Stimulated activated CD8-positive, alpha-beta memory T cell treated with anti-CD3 and anti-CD28 coated beads, Interleukin-4, amount 100 ng/mL, for 24 hours (primary cell): Measurements from ENCODE around the gene INTS3.
"Not testable (repeated sequence)": the region's sequence is repeated elsewhere in the genome, so short reads cannot be mapped to it uniquely, and the experiment has no call there.

Source experiments
- DNase-seq: peaks from one replicate; pipeline ENCODE4 v3.0.0-alpha.2; 2020; ENCODE audit warnings: low read depth

INTS3 gene

DNA sequence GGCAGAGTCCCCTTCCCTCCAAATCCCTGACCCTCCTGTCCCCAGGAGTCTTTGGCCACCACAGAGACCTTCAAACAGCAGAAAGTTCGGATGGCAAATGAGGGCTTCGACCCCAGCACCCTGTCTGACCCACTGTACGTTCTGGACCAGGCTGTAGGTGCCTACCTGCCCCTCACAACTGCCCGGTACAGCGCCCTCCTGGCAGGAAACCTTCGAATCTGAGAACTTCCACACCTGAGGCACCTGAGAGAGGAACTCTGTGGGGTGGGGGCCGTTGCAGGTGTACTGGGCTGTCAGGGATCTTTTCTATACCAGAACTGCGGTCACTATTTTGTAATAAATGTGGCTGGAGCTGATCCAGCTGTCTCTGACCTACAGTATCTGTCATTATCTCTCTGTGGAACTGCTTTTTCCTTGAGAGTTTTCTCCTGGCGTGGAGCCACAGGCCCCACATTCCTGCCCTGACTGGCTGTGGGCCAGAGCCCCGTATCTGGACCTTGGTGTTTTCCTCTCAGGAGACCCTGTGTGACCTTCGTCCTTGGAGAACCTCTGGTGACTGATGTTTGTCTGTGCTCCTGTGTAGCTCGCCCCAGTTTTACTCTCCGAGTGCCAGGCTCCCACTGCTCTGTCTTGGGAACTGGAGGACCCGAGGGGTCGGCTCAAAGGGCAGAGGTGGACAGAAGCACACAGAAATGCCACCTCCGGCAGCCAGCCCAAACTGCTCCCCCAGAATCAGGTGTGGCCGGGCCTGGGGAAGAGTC is 52.1 kb downstream of the INTS3 start:
- no peak for DNase-seq

DNA sequence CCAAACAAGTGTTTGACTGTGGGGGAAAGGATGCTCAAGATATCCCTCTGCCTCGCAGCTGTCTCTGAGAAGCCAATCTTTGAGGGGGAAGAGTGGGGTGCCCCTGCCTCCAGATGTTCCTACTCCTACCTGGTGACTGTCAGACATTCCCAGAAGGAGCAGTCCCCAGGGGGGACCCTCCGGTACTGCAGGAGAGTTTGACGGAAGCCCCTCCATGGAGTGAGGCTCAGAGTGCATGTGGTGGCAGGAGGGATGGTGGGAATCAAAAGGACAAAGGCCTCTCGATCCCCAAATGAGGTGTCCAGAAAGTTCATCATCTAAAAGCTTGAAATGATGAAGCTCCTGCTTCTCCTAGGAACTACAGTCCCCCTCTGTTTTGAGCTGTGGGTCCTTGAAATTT is 52.7 kb downstream of the INTS3 start:
- DNase-seq: no peak

DNA sequence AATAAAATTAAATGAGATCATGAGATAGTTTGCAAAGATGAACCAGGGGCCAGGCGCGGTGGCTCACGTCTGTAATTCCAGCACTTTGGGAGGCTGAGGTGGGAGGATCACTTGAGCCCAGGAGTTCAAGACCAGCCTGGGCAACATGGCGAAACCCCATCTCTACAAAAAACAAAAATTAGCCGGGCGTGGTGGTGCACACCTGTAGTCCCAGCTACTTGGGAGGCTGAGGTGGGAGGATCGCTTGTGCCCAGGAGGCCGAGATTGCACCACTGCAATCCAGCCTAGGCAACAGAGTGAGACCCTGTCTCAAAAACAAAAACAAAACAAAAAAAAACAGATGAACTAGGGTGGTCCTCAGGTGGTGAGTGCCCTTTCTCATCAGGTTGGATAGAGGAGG is 54.8 kb downstream of the INTS3 start:
- DNase-seq: not testable (repeated sequence)

DNA sequence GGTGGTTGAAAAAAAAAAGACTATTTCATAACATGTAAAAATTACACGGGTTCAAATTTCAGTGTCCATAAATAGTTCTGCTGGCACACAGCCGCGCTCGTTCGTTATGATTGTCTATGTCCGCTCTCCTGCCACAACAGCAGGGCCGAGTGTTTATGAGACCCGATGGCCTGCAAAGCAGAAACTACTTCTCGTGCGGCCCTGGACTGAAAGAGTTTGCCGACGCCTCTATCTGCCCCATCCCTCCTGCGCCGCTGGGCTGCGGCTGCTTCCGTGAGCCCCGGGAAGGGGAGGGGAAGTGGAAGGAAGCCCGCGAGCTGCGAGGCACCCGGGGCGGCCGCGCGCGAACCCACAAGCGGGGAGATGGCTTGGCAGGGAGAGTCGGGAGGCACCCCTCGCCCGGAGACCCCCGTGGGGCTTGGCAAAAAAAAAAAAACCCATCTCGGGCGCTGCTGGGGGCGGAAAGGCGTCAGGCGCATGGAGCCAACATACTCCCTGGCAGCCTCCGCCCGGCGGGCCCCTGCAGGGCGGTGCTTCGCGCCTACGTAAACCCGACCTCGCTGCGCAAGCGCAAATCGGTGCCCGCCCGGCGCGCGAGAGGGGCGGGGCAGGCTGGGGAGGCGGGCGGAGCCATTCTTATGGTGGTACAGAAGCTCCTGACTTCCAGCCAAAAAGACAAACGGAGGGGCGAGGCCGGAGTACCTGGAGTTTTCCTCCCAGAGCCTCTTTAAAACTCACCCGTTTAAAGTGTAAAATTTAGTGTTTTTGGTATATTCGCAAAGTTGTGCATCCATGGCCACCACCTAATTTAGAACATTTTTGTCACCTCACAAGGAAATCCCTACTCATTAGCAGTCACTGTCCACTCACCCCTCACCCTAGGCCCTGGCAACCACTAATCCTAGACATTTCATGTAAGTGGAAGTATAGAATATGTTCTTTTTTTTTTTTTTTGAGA is 55.7 kb downstream of the INTS3 start:
- peak; percentile 87 for DNase-seq

DNA sequence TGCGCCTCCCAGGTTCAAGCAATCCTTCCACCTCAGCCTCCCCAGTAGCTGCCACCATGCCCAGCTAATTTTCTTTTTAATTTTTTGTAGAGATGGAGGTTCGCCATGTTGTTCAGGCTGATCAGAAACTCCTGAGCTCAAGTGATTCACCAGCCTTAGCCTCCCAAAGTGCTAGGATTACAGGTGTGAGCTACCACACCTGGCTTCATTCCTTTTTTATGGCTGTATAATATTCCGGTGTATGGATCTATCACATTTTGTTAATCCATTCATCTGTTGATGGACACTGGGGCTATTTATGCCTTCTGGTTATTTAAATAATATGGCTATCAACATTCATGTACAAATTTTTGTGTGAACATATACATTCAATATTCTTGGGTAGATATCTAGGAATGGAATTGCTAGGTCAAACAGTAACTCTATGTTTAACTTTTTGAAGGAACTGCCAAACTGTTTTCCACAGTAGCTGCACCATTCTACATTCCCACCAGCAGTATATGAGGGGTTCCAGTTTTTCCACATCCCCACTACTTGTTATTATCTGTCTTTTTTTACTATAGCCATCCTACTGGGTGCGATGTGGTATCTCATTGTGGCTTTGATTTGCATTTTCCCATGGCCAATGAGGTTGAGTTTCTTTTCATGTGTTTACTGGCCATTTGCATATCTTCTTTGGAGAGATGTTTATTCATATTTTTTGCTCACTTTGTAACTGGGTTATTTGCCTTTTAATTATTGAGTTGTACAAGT is 58.4 kb downstream of the INTS3 start:
- no peak for DNase-seq

DNA sequence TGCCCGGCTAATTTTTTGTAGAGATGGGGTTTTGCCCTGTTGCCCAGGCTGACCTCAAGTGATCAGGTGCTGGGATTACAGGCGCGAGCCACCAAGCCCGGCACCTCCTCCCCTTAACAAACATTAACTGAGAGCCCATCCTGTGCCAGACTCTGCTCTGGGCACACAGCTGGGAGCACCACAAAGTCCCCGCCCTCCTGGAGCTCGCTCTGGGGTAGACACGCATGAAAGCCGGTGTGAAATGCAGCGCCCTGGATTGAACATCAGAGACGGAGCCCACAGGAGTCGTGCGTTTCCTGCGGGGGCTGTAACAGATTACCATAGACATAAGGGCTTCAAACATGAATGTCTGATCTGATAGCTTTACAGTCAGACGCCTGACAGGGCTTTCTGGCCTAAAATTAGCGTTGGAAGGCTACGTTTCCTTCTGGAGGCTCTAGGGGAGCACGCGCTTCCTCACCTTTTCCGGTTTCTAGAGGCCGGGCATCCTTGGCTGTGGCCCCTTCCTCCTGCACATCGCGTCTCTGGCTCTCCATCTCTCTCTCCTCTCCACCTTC is 61.7 kb downstream of the INTS3 start:
- no peak for DNase-seq

DNA sequence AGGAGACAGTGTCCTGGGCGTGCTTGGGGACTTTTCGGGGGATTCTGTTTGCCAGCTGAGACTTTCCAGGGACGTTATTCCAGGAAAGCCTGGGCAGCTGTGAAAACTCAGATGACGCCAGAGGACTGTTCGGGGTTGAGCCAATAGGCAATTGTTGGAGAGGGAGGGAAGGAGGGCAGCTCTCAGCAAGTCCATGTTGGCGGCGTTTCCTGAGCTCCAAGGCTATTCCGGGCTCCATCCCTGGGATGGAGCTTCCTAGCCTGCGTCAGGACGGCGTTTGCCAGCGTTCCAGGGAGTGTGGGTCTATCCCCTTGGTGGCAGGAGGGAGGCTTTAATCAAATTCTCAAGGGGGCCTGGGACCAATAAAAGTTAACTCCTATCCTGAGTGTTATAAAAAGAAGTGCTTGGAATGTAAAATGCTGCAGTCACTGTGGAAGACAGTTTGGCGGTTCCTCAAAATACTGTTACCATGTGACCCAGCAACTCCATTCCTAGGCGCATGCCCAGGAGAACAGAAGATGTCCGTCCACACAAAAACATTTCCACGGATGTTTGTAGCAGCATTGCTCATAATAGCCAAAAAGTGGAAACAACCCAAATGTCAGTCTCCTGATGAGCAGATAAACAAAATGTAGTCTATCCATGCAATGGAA is 62.6 kb downstream of the INTS3 start:
- DNase-seq: no peak

DNA sequence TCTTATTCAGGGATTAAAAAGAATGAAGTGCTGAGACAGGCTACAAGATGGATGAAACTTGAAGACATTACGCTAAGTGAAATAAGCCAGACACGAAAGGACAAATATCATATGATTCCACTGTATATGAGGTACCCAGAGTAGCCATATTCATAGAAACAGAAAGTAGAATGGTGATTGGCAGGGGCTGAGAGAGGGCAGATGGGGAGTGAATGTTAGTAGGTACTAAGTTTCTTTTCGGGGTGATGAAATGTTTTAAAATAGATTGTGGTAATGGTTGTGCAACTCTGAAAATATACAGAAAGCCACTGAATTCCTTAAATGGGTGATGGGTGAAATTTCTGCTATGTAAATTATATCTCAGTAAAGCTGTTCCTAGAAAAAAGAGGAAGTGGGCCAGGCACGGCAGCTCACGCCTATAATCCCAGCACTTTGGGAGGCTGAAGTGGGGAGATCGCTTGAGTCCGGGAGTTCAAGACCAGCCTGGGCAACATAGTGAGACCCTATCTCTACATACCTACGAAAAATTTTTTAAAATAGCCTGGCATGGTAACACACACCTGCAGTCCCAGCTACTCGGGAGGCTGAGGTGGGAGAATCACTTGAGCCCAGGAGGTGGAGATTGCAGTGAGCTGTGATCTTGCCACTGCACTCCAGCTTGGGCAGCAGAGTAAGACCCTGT is 63.3 kb downstream of the INTS3 start:
- DNase-seq: no peak

DNA sequence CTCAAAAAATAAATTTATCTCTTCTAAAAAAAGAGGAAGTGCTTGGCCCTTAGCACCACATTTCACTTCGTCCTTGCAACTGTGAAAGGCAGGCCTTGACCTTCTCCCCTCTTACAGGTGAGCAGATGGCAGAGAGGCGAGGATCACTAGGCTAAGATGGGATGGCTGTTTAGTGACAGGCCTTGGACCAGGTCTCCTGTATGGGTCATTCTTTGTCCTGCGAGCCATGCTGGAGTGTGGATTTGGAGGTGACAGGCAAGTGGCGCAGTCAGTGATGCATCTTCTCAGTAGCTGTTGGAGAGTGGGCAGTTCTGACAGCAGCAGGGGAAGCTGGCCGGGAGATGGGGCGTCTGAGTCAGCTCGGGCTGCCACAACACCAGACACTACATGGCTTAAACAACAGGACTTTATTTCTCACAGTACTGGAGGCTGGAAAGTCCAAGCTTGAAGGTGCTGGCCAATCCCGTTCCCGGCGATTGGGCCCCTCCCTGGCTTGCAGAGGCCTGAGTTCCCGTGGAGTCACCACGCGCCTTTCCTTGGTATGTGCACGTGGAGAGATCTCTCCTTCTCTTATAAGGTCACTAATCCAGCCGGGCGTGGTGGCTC is 63.9 kb downstream of the INTS3 start:
- DNase-seq: no peak

DNA sequence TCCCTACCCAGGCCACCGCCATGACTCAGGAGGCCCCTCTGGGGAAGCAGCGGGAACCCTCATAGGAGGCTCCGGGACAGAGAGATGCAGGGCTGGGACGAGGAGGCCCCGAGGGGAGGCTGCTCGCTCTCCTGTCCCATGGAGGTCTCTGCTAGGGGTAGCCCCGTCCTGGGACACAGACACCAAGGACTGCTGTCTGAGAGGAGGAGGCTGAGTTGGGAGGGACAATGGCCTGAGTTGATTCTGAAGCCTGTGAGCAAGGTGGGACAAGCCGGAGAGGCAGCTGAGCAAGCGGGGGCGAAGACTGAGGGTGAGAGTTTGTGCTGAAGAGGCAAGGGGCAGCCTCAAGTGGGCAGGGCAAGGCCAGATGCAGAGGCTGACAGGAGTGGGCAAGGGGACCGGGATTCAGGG is 64.8 kb downstream of the INTS3 start:
- no peak for DNase-seq

DNA sequence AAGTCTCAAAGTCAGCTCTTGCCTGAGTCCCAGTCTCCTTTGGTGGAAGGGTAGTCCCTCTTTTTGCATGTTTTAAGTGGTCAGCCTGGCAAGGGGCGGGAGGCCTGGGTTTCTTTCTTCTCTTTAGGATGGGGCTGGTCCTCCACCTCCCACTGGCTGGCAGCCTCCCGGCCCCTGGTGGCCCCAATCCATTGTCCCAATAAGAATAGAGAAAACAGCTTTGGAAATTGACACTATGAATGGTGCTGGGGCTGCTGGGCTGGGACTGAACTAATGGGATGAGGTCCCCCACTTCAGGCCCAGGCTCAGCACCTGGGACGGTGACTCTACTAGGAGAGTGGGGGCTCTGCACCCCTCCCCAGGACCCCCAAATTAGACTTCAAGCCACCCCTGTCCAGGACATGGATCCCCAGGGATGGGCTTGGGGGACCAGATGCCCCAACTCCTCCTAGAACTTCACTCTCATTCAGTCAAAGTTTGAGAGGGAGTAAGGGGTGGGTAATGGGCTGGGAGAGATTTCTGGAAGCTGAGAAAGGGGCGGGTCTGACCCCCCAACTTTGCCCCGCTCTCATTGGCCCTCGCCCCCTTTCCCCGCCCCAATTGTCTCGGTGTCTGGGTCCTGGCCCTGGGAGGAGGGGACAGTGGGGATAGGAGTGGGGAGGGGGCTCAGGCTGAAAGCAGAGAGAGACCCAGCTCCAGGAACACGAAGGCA is 65.6 kb downstream of the INTS3 start:
- DNase-seq: no peak

DNA sequence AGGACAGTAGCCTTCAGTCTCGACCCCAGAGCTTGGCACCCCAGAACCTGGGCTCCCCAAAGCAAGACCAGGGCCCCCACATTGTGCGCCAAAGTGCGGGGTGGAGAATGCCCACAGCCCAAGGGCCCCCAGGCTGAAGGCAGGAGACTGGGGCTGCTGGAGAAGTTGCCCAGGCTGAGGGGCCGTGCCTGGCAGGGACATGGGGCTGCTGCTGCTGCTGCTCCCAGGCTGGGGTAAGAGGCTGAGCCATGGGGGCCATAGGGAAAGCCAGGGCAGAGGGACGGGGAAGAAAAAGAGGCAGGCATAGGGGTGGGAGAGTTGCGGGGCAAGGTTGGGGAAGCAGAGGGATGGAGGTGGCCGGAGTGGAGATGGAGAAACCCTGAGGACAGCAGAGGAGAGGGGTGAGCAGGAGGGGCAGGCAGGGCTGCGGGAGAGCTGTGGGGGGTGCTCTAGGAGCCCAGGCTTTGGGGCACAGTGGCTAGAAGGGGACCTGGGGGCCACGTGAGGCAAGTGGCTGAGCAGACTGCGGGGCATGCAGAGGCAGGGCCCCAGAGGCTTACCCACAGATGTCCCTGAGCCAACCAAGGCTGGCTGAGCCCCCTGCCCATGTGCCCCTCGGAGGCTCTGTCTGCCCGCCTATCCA is 66.2 kb downstream of the INTS3 start:
- no peak for DNase-seq

DNA sequence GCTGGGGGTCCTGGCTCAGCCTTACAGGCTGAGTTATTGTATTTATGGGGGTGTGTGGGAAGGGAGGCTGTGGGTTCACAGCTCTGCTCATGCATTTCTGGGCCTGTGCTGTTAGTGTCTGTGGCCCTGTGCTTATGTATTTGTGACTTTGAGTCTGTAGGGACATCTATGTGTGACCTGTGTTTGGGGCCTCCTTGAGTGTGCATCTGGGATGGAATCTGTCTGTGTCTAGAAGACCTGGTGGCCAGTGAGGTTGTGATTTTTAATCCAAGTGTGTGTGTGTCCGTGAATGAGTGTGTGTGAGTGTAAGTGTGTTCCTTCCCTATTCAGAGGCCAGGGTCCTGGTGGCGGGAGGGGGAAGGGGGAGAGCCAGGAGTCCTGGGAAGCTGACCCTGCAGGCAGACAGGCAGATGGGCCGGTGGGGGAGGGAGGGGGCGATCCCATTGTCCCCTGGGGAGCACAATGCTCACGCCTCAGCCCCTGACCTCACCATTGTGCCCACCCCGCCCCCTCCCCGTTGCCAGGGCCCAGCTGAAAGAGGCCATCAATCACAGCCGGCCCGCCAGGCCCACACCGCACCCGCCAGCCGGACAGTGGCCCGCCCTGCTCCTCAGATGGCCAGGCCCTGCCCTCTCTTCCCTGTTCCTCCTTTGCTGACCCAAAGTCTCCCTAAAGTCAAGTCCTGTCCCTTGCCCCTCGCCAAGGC is 66.9 kb downstream of the INTS3 start:
- no peak for DNase-seq

DNA sequence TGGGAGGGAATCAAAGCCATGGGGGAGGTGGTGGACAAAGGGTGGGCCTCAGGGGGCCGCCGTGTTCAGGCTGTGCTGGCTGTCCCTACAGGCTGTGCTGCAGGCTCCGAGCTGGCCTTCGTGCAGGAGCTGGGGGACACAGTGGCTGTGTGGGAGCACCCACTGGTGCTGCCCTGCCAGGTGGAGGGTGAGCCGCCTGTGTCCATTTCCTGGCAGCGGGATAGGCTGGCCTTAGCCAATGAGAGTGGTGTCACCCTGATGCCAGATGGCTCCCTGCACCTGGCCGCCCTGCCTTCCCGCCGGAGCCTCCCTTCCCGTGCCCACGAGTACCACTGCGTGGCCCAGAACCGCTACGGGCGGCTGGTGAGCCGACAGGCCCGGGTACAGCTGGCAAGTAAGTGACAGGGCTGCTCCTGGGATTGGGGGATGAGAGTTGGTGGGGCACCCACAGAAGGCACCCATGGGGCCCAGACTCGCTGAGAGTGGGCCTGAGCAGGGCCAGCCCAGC is 67.5 kb downstream of the INTS3 start:
- DNase-seq: no peak

DNA sequence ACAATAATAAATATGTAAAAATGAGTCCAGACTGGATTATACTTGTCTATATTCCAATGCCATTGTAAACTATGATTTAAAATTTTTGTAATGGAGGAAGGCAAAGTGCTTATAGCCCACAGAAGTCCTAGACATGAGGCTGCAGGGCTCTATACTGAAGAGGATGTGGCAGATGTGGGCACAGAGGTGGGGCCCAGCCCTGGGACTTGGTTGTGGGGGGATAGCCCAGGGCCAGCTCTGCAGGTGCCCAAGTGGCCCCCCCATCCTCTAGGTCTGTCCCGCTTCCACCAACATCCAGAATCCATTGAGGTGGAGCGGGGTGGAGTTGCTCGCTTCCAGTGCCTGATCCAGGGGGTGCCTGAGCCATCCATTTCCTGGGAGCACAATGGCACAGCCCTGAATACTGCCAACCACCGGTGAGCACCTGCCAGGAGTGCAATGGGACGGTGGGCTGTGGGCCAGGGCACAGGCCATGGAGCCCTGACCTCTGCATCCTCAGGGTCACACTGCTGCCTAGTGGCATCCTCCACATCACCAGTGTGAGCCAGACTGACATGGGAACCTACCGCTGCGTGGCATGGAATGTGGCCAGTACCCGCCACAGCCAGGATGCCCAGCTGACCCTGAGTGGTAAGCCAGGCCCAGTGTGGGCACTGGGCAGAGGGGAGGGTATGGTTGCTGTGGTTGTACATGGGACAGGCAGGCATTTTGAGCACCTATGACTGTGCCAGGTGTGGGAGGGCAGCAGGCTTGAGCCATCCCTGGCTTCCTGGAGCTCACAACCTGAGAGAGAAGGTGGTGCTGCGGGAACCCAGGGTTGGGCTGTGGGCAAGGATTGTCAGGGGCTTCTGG is 68.3 kb downstream of the INTS3 start:
- no peak for DNase-seq

DNA sequence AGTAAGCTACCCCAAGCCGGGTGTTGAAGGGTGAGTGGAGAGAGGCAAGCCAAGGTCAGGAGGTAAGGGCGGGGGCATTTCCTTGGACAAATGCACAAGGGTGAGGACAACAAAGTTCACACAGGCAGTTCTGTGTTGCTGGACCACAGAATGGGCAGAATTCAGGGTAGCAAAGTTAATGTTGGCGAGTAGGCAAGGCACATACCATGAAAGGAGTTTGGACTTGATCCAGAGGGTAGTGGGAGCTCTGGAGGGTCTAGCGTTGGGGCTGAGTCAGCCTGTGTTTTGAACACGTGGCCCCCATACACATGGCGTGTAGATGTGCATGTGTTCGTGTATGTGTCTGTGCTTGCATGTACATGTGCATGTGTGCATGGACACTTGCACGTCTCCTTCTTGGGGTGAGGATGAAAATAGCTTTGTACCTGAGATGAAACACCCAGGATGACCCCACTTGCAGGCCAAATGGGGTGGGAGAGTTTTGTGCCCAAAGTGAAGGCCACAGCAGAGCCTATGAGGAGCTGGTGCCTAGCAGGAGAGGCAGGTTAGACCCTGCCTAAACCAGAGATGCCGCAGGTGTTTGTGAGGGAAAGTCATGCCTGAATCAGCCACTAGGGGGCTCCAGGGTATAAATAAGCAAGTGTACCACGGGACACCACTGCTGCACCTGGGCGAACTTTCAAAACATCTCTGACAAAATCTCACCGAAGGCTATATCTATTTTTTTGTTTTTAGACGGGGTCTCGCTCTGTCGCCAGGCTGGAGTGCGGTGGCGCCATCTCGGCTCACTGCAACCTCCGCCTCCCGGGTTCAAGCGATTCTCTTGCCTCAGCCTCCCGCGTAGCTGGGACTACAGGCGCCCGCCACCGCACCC is 69.2 kb downstream of the INTS3 start:
- peak; percentile 69 for DNase-seq

DNA sequence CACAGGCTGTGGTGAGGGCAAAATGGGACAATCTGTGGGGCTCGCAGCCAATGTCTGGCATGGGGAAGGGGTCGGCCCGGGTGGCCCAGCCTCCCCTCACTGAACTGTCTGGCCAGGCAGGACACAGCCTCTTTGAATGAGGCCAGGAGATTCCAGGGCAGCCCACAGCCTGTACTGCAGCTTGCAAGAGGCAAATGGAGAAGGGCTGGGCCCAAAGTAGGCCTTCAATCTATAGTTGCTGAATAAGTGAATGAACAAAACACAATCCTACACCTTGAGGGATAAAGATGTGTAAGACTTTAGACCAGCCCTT is 70.6 kb downstream of the INTS3 start:
- DNase-seq: no peak
